Stimulated activated CD4-positive, alpha-beta T cell treated with anti-CD3 and anti-CD28 coated beads, Interleukin-15, amount 100 ng/mL, for 48 hours (primary cell): ENCODE data around the gene FILIP1.
"Not testable (repeated sequence)": the region's sequence is repeated elsewhere in the genome, so short reads cannot be mapped to it uniquely, and the experiment has no call there.

ENCODE experiments used
- DNase-seq, 2 donors: peaks; one replicate each; pipeline ENCODE4 v3.0.0-alpha.2; 2020; ENCODE audit warnings: low read depth in 2 of 2

FILIP1 gene

GRCh38 chr6:75421316-75422023, 72.1 kb downstream of the FILIP1 start:
- DNase-seq, result no peak

- no peak for DNase-seq
These were observed 73.6 kb downstream of the FILIP1 start for GRCh38 chr6:75419980-75420379.

GRCh38 chr6:75419416-75419815, 74.2 kb downstream of the FILIP1 start:
- DNase-seq, result no peak

GRCh38 chr6:75418233-75418632, 75.4 kb downstream of the FILIP1 start:
- no peak for DNase-seq

GRCh38 chr6:75416443-75416842, 77.2 kb downstream of the FILIP1 start:
- DNase-seq, result no peak

- no peak for DNase-seq
These were observed 77.8 kb downstream of the FILIP1 start for GRCh38 chr6:75415804-75416203.

- no peak for DNase-seq
These were observed 79.1 kb downstream of the FILIP1 start for GRCh38 chr6:75414445-75415021.

- DNase-seq, result no peak
These were observed 80.5 kb downstream of the FILIP1 start for GRCh38 chr6:75412969-75413662.

GRCh38 chr6:75410564-75410963, 83.0 kb downstream of the FILIP1 start:
- DNase-seq, result not testable (repeated sequence)

- DNase-seq, result no peak
These were observed 83.7 kb downstream of the FILIP1 start for GRCh38 chr6:75409928-75410327.

GRCh38 chr6:75409286-75409685, 84.3 kb downstream of the FILIP1 start:
- no peak for DNase-seq

GRCh38 chr6:75403563-75404080, 90.0 kb downstream of the FILIP1 start:
- no peak for DNase-seq

GRCh38 chr6:75402296-75402695, 91.3 kb downstream of the FILIP1 start:
- no peak for DNase-seq

GRCh38 chr6:75397656-75398465, 95.7 kb downstream of the FILIP1 start:
- DNase-seq, result no peak

- no peak for DNase-seq
These were observed 96.4 kb downstream of the FILIP1 start for GRCh38 chr6:75397171-75397570.

GRCh38 chr6:75396005-75396800, 97.4 kb downstream of the FILIP1 start:
- DNase-seq, result no peak

- DNase-seq, result no peak
These were observed 99.8 kb downstream of the FILIP1 start for GRCh38 chr6:75393806-75394205.

- DNase-seq, result no peak
These were observed 102.3 kb downstream of the FILIP1 start for GRCh38 chr6:75391276-75391675.

- DNase-seq, result no peak
These were observed 107.4 kb downstream of the FILIP1 start for GRCh38 chr6:75386050-75386770.

GRCh38 chr6:75384116-75384515, 109.5 kb downstream of the FILIP1 start:
- DNase-seq, result no peak

GRCh38 chr6:75382634-75382900, 111.0 kb downstream of the FILIP1 start:
- DNase-seq, result no peak
